HG03045 (cell line): ENCODE measurements around the gene BRF1.
A peak's percentile ranks its signal among the peaks of the same experiment; 100 is the strongest.

Experiments
- ATAC-seq: cut with Tn5 transposase; IDR thresholded peaks from one replicate; pipeline ENCODE4 v1.9.1; 2021; ENCODE audit warnings: mild to moderate bottlenecking, moderate library complexity; ENCODE audit not compliant: unreplicated experiment

BRF1 gene

DNA sequence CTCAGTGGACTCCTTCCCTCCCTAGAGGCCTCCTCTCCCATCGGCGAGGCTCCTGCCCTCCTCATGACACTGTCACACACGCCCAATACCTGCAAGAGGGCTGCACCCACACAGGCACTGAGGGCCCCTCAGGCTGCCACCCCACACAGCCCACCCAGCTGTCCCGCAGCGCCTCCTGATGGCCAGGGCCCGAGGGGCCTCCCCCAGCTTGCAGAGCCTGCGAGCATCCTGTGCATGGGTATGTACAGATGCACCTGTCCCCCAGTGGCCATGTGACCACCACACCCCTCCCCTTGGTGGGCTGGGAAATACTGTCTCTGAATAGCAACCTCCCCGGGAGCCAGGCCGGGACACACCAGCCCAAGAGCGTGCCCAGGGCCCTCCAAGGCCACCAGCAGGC, 100.7 kb downstream of the BRF1 start:
- ATAC-seq, result no peak

DNA sequence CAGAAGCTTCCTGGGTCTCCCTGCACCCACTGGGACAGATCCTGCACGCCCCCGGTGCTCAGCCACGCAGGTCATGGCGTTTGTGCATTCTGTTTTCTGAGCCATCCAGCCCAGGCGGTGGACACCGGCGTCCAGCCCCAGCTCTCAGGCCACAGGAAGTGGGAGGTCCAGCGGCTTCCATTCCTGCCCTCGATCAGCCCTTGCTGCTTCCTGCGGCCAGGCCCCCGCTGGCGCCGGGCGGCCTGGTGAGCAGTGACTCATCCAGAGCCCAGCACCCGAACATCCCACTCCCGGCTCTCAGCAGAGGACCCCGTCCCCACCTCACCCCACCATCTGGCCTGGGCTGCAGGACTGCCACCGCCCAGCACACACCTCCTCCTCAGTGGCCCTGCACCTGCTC, 101.7 kb downstream of the BRF1 start:
- no peak for ATAC-seq

- no peak for ATAC-seq
These were observed 102.2 kb downstream of the BRF1 start for GRCh38 chr14:105198588-105198987.

GRCh38 chr14:105197211-105197641, 103.6 kb downstream of the BRF1 start:
- ATAC-seq, result no peak

DNA sequence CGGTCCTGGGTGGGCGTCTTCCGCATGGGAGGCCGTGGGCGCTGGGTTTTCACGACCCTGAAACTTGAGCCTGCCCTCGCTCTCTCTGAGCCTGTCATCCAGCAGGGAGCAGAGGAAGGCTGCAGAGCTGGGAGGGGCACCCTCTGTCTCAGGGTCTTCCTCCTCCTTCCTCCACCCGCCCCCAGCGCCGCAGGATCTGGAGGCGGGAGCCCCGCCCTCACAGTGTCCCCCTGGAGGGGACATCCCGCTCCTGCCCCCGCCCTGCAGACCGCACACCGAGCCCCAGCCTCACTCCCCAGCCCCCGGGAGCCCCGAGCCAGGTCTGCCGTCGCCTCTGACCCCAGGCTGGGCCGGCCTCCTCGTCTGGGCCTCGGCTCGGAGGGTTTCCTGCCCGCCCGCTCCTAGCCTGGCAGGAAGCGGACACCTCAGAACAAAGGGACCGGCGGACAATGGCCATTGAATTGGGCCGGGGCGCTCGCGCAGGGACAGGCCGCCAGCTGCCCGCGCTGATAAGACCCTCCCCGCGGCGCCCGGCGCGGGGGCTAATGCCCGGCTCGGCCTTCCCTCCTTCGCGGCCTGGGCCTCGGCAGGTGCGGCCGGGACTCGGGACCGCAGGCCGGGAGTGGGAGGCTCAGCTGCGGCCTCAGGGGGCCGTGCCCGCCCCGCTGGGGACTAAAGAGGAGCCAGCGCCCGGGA, 104.4 kb downstream of the BRF1 start:
- ATAC-seq, result no peak

GRCh38 chr14:105195522-105196264, 105.1 kb downstream of the BRF1 start:
- no peak for ATAC-seq

- ATAC-seq, result no peak
These were observed 105.8 kb downstream of the BRF1 start for GRCh38 chr14:105195051-105195450.

GRCh38 chr14:105193916-105194782, 106.7 kb downstream of the BRF1 start:
- no peak for ATAC-seq

DNA sequence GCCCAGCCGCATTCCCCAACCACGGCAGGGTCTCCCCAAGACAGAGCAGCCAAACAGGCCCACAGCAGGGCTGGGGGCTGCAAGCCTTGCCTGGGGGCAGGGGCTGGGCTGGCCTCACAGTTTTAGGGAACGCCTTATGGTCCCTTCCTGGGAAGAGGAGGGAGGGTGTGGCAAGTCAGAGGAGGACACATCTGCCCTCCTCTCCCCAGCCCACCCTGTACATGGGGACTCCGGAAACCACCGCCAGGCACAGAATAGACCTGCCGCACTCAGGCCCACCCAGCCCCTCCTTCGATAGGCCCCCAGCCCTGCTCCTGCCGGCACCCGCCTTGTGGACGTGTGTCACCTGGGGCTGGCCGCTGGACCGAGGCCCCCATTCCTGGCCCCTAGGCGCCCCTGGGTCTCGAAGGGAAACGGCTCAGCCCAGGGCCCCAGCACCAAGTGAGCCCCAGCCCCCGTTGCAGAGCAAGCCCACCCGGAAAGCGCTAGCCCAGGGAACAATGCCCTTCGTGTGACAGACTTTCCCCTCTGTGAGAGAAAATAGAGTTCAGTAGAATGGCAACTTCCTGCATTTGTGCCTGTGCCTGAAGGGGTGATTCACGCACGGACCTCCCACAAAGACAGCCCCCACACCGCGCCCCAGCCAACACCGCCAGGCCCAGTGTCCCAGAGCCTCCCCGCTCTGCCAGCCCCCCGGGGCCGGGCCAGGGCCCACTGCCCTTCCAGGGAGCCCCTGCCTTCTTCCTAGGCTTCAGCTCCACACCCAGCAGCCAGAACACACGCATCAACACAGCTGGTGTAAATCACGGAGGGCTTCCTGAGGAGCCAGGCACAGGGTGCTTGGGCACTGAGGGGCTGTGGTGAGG, 107.7 kb downstream of the BRF1 start:
- no peak for ATAC-seq

- ATAC-seq, result no peak
These were observed 112.8 kb downstream of the BRF1 start for GRCh38 chr14:105187935-105188524.

DNA sequence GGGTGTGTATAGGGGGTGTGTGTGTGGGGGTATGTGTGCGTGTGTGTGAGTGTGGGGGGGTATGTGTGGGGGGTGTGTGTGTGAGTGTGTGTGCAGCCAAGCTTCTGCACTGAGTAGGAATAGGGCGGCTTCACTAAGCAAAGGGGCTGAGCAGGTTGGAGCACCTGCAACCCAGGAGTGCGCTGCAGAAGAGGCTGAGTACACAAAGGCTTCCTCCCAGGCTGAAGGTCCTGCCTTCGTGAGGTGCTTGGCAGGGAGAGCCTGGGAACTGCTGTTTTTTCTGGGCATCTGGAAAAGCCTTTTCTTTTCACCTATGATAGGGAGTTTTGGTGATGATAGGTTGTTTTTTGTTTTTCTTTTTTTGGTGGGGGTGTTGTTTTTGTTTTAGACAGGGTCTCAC, 113.7 kb downstream of the BRF1 start:
- no peak for ATAC-seq

DNA sequence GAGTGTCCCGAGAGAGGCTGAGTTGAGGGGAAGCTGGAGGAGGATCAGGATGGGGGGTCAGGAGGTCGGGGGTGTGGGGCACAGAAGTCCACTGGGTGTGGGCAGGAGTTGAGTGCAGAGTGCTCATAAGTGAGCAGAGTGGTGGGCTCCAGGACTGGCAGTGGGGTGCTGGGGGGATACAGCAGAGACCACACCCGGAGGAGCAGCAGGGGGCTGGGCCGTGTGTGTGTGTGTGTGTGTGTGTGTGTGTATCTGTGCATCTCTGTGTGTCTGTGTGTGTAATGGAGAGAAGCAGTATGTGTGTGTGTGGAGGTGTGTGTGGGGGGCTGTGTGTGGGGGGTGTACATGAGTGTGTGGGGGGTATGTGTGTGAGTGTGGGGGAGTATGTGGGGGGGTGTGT, 114.8 kb downstream of the BRF1 start:
- no peak for ATAC-seq

- ATAC-seq, result no peak
These were observed 115.8 kb downstream of the BRF1 start for GRCh38 chr14:105185001-105185400.

- no peak for ATAC-seq
These were observed 116.3 kb downstream of the BRF1 start for GRCh38 chr14:105184461-105184860.

GRCh38 chr14:105182296-105183020, 118.3 kb downstream of the BRF1 start:
- ATAC-seq, result no peak

DNA sequence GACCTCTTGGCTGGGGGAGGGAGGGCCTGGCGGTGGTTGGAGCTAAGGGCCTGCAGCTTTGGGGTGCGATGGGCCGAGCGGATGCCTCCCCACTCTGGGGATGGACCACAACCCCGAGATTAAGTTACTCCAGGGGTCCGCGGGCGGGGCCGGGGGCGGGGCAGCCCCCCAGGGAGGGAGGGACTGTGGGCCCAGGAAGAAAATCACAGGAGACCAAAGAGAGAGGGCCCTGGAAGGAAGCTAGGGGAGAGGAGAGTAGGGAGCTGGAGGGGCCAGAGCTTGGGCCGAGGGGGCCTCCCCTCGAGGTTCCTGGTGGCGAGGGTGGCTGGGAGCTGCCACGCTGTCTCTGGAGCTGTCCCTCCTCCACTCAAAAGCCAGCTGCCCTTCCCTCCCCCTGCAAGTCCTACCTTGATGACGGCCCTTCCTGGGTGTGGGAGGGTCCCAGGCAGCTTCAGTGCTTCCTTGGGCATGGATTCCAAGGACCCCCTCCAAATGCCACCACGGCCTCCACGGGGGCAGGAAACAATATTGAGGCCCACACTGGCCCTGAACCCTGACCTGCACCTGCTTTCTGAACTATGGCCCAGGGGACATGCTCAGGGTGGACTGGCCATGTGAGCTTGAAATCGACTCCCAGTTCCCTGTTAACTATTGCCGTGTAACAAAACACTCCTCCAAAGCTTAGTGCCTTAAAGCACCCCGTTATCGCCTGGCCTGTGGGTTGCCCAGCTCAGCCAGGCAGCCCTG, 119.1 kb downstream of the BRF1 start:
- no peak for ATAC-seq

GRCh38 chr14:105180592-105181548, 119.9 kb downstream of the BRF1 start, which contains the start of gene NUDT14:
NUDT14 (minus strand) TSS chr14:105181312; CDS start chr14:105181209, 103 bp downstream.
- peak; percentile 47 for ATAC-seq

- no peak for ATAC-seq
These were observed 121.6 kb downstream of the BRF1 start for GRCh38 chr14:105179191-105179590.
